PC-3 (cell line): ENCODE measurements around the gene OR5C1. TPM values are rescaled to one million over a fixed set of nuclear protein-coding genes. Genes with fewer than 3 reads are reported as not detected.
A peak's percentile ranks its signal among the peaks of the same experiment; 100 is the strongest.
"Not testable (repeated sequence)": the region's sequence is repeated elsewhere in the genome, so short reads cannot be mapped to it uniquely, and the experiment has no call there.

Source experiments
- ATAC-seq: fragments of 200-7000 bp; cut with Tn5 transposase; 2 replicates; pipeline ENCODE4 v1.9.1; 2020; ENCODE audit warnings: mild to moderate bottlenecking, moderate library complexity
- BruUV-seq: library from RNA; stranded (reverse); fragments of 400-500 nt; replicated peaks from 2 replicates; lab custom pipeline; 2021; lab: Mats Ljungman, UMichigan
- CTCF ChIA-PET: fragments of 300-600 bp; sonication (Branson Sonifier 250); formaldehyde crosslinking; loops from one replicate; lab custom pipeline; 2022; ENCODE audit warnings: antibody characterized with exemption; lab: Charles Lee
- POLR2A ChIA-PET: fragments of 300-600 bp; sonication (Branson Sonifier 250); formaldehyde crosslinking; loops from one replicate; lab custom pipeline; 2022; ENCODE audit warnings: antibody characterized with exemption; ENCODE audit not compliant: unreplicated experiment; lab: Charles Lee
- DNase-seq: peaks from one replicate; pipeline ENCODE4 v3.0.0-alpha.2; 2015
- H2AFZ ChIP-seq: fragments of 300-600 bp; sonication (generic); 2 replicates; pipeline ENCODE4 v1.6.0; 2016; ENCODE audit warnings: antibody characterized with exemption, low read length
- H3F3A ChIP-seq: fragments of 300-600 bp; sonication (generic); one replicate; pipeline ENCODE4 v1.6.0; 2017; ENCODE audit warnings: antibody characterized with exemption, low read length, control low read depth, mild to moderate bottlenecking; ENCODE audit not compliant: unreplicated experiment
- H3K27ac ChIP-seq: fragments of 300-600 bp; sonication (generic); 2 replicates; pipeline ENCODE4 v1.5.1; 2016; ENCODE audit warnings: mild to moderate bottlenecking, low read length
- H3K27me3 ChIP-seq: fragments of 300-600 bp; sonication (generic); 2 replicates; pipeline ENCODE4 v1.6.1; 2016; ENCODE audit warnings: low read length, mixed read lengths
- H3K36me3 ChIP-seq: fragments of 300-600 bp; sonication (generic); 2 replicates; pipeline ENCODE4 v1.6.1; 2016; ENCODE audit warnings: low read depth, mixed run types, low read length, mixed read lengths
- H3K4me1 ChIP-seq: fragments of 300-600 bp; sonication (generic); 2 replicates; pipeline ENCODE4 v1.5.1; 2016; ENCODE audit warnings: low read length; ENCODE audit not compliant: insufficient read depth
- H3K4me2 ChIP-seq: fragments of 300-600 bp; sonication (generic); 2 replicates; pipeline ENCODE4 v1.6.0; 2016; ENCODE audit warnings: low read length
- H3K4me3 ChIP-seq: fragments of 300-600 bp; sonication (generic); 2 replicates; pipeline ENCODE4 v1.5.1; 2016; ENCODE audit warnings: mild to moderate bottlenecking, low read length, mixed read lengths
- H3K79me2 ChIP-seq: fragments of 300-600 bp; sonication (generic); 2 replicates; pipeline ENCODE4 v1.6.1; 2017; ENCODE audit warnings: low read length, mixed read lengths
- H3K9ac ChIP-seq: fragments of 300-600 bp; sonication (generic); 2 replicates; pipeline ENCODE4 v1.6.0; 2016; ENCODE audit warnings: mild to moderate bottlenecking, low read length
- H3K9me2 ChIP-seq: fragments of 300-600 bp; sonication (generic); replicated peaks from 2 replicates; pipeline ENCODE4 v1.6.1; 2016; ENCODE audit warnings: mixed run types, low read length, mixed read lengths
- H3K9me3 ChIP-seq: fragments of 300-600 bp; sonication (generic); 2 replicates; pipeline ENCODE4 v1.6.1; 2016; ENCODE audit warnings: low read length, mixed read lengths
- H4K20me1 ChIP-seq: fragments of 300-600 bp; sonication (generic); 2 replicates; pipeline ENCODE4 v1.6.1; 2016; ENCODE audit warnings: low read length, mixed read lengths
- CTCF ChIP-seq: fragments of 300-600 bp; sonication (generic); conservative IDR thresholded peaks from 2 replicates; pipeline ENCODE4 v1.5.1; 2017; ENCODE audit warnings: antibody characterized with exemption, low read depth, mild to moderate bottlenecking, low read length
- EZH2 ChIP-seq: fragments of 300-600 bp; sonication (generic); IDR thresholded peaks from one replicate; pipeline ENCODE4 v1.6.1; 2017; ENCODE audit warnings: antibody characterized with exemption, mild to moderate bottlenecking, low read length; ENCODE audit not compliant: unreplicated experiment
- EZH2phosphoT487 ChIP-seq: fragments of 300-600 bp; sonication (generic); IDR thresholded peaks from 2 replicates; pipeline ENCODE4 v1.6.1; 2018; ENCODE audit warnings: mild to moderate bottlenecking, antibody characterized with exemption, low read length, borderline replicate concordance
- intact Hi-C: fragments of 100-400 bp; cut with micrococcal nuclease; formaldehyde crosslinking; loops from 2 replicates; pipeline ENCODE4 v1.9.0; 2023
- total RNA-seq: library from RNA; depleted of rRNA; stranded (reverse); fragments of >200 nt; gene quantifications from 2 replicates; pipeline ENCODE4 v1.2.3, GENCODE V29; 2014

Gene OR5C1
- total RNA-seq, 1 experiment from 2014 or later, result not detected

GRCh38 chr9:122807271-122807900 lies 18.7 kb downstream of the OR5C1 start:
- TF ChIP-seq CTCF (no peak), EZH2 (no peak), EZH2phosphoT487 (no peak)
- H3F3A ChIP-seq, result no peaks in the 10 kb centered on the region
- H3K9me3 ChIP-seq, result no peaks in the 10 kb centered on the region
- ChIA-PET CTCF (no interaction called here), POLR2A (no interaction called here)
- H3K4me2 ChIP-seq, result no peak overlapping the region
- H3K36me3 ChIP-seq, result no peaks in the 10 kb centered on the region
- H3K4me3 ChIP-seq, result no peak overlapping the region
- intact Hi-C loops, result no loop called here
- no peaks in the 10 kb centered on the region for H3K27me3 ChIP-seq
- DNase-seq, result no peak
- no peaks in the 10 kb centered on the region for H3K79me2 ChIP-seq
- no TSS peak for BruUV-seq
- no peaks in the 10 kb centered on the region for H4K20me1 ChIP-seq
- H2AFZ ChIP-seq, result no peak overlapping the region
- no peaks in the 10 kb centered on the region for H3K9me2 ChIP-seq
- no peak for ATAC-seq
- no peak overlapping the region for H3K9ac ChIP-seq
- no peak overlapping the region for H3K27ac ChIP-seq
- peaks cover 7% of the 10 kb centered on the region for H3K4me1 ChIP-seq

GRCh38 chr9:122808141-122808540 lies 19.4 kb downstream of the OR5C1 start:
- Histone ChIP-seq H3K9me3 (no peaks in the 10 kb centered on the region), H3K9me2 (no peaks in the 10 kb centered on the region), H3K4me3 (no peak overlapping the region), H3K27ac (no peak overlapping the region), H3K9ac (no peak overlapping the region), H3K36me3 (no peaks in the 10 kb centered on the region), H3K4me2 (no peak overlapping the region), H3K79me2 (no peaks in the 10 kb centered on the region), H3K4me1 (peaks cover 7% of the 10 kb centered on the region), H2AFZ (no peak overlapping the region), H3K27me3 (no peaks in the 10 kb centered on the region), H4K20me1 (no peaks in the 10 kb centered on the region), H3F3A (no peaks in the 10 kb centered on the region)
- BruUV-seq, result no TSS peak
- no peak for DNase-seq
- TF ChIP-seq EZH2 (no peak), CTCF (no peak), EZH2phosphoT487 (no peak)
- intact Hi-C loops, result no loop called here
- POLR2A ChIA-PET, result no interaction called here
- no peak for ATAC-seq
- CTCF ChIA-PET, result no interaction called here

GRCh38 chr9:122809261-122809660 lies 20.5 kb downstream of the OR5C1 start:
- H3F3A ChIP-seq, ATAC-seq, H3K27ac ChIP-seq, H3K36me3 ChIP-seq, BruUV-seq, H3K9me3 ChIP-seq, POLR2A ChIA-PET, H3K79me2 ChIP-seq, H4K20me1 ChIP-seq, intact Hi-C loops, H3K9me2 ChIP-seq, H3K4me1 ChIP-seq, H2AFZ ChIP-seq, H3K27me3 ChIP-seq, H3K9ac ChIP-seq: not testable (repeated sequence)
- CTCF ChIA-PET, result interaction anchor here (0.7 kb wide), 1 partner anchor 684 kb away, joined by 3 read pairs; no protein-coding TSS in a partner anchor
- peak; percentile 50 for DNase-seq
- Histone ChIP-seq H3K4me2 (peak overlapping the region; percentile 69), H3K4me3 (peak overlapping the region; percentile 52; the same call in 1 of the 2 replicates)
